Body of pancreas (tissue), 4 donors: ENCODE results near the gene CRB1. TPM values are rescaled to one million over a fixed set of nuclear protein-coding genes. Genes with fewer than 3 reads are reported as not detected.

Experiments
- ATAC-seq: fragments of 150-250 bp; one replicate; pipeline ENCODE4 v1.9.1; 2016
- DNase-seq, 4 donors: peaks; one replicate each; pipeline ENCODE4 v3.0.0-alpha.2; 2019
- H3K27ac ChIP-seq, 4 donors: fragments of 200-600 bp; sonication (generic); 1 replicate in 3 of 4; 2 replicates in 1 of 4; pipeline versions ENCODE4 v1.5.1 to v1.6.1; 2016 to 2019; ENCODE audit warnings: mild to moderate bottlenecking in 1 of 4, mixed read lengths in 1 of 4, moderate library complexity in 1 of 4
- H3K27me3 ChIP-seq, 2 donors: fragments of 200-600 bp; sonication (generic); one replicate each; pipeline ENCODE4 v1.6.0; 2016; ENCODE audit warnings: mild to moderate bottlenecking in 1 of 2
- H3K36me3 ChIP-seq, 2 donors: fragments of 200-600 bp; sonication (generic); replicated peaks in 1 of 2; 2 replicates each; pipeline ENCODE4 v1.5.1; 2016; ENCODE audit warnings: low read depth in 2 of 2; ENCODE audit not compliant: insufficient read depth in 1 of 2
- H3K4me1 ChIP-seq: fragments of 200-600 bp; sonication (generic); one replicate; pipeline ENCODE4 v1.6.0; 2016
- H3K4me3 ChIP-seq, 2 donors: fragments of 200-600 bp; sonication (generic); 1 replicate in 1 of 2; 2 replicates in 1 of 2; pipeline ENCODE4 v1.5.1; 2016 to 2019
- H3K9me3 ChIP-seq, 3 donors: fragments of 200-600 bp; sonication (generic); 1 replicate in 2 of 3; 2 replicates in 1 of 3; pipeline ENCODE4 v1.5.1; 2016
- POLR2A ChIP-seq, 3 donors: fragments of 450-650 bp; IDR thresholded peaks; one replicate each; pipeline ENCODE4 v1.6.1; 2016; ENCODE audit warnings: antibody characterized with exemption in 3 of 3, mild to moderate bottlenecking in 2 of 3
- WGBS, 2 donors: methylation state at CpG; one replicate each; pipeline ENCODE4 v1.1.5; 2017; 5-methylcytosine and 5-hydroxymethylcytosine counted together
- intact Hi-C: fragments of 100-400 bp; cut with DNase I; formaldehyde crosslinking; loops from one replicate; pipeline ENCODE4 v1.15.1; 2023
- total RNA-seq, 2 donors: library from RNA; depleted of rRNA; stranded (reverse); fragments of >200 nt; gene quantifications; one replicate each; pipeline ENCODE4 v1.1.0, GENCODE V29; 2016
- TF ChIP-seq, protein P1 (sequence below), 7 experiments: fragments of 450-650 bp in 4 of 7; fragments of 200-600 bp in 3 of 7; sonication (generic) in 3 of 7; IDR thresholded peaks; one replicate each; pipeline ENCODE4 v1.5.1; 2016 to 2019; ENCODE audit warnings: antibody characterized with exemption in 7 of 7

Gene CRB1
- total RNA-seq, 2 donors from 2014 or later = 0.26 to 10.2 TPM

DNA sequence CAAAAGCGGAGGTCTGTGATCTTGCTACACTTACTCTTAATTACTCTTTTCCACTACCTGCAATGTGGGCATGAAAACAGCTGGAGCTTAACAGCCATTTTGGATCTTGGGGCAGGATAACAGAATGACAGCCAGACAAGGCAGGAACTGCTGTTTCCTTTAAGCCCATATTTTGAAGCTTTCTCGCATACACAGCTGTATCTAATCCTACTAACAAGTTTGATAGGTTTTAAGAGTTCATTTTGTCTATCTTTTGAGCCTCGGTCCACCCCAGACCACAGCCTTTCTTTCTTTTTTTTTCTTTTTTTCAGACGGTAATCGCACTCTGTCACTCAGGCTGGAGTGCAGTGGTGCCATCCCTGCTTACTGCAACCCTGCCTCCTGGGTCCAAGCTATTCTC is 42.4 kb upstream of the CRB1 start:
- ATAC-seq = no peak
- Histone ChIP-seq H3K9me3 (no peaks in the 10 kb centered on the region), H3K4me1 (no peaks in the 10 kb centered on the region), H3K27ac (no peak overlapping the region), H3K4me3 (no peak overlapping the region), H3K36me3 (no peaks in the 10 kb centered on the region), H3K27me3 (no peaks in the 10 kb centered on the region)
- WGBS, 2 donors = 65 to 71% methylated on average over 5 of the region's 5 CpGs
- TF ChIP-seq, protein P1, sequence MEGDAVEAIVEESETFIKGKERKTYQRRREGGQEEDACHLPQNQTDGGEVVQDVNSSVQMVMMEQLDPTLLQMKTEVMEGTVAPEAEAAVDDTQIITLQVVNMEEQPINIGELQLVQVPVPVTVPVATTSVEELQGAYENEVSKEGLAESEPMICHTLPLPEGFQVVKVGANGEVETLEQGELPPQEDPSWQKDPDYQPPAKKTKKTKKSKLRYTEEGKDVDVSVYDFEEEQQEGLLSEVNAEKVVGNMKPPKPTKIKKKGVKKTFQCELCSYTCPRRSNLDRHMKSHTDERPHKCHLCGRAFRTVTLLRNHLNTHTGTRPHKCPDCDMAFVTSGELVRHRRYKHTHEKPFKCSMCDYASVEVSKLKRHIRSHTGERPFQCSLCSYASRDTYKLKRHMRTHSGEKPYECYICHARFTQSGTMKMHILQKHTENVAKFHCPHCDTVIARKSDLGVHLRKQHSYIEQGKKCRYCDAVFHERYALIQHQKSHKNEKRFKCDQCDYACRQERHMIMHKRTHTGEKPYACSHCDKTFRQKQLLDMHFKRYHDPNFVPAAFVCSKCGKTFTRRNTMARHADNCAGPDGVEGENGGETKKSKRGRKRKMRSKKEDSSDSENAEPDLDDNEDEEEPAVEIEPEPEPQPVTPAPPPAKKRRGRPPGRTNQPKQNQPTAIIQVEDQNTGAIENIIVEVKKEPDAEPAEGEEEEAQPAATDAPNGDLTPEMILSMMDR (IDR thresholded peaks at IDR 0.05) = no peak
- TF ChIP-seq POLR2A (IDR thresholded peaks at IDR 0.05) = no peak
- intact Hi-C loops = no loop called here
- no peak for DNase-seq

GRCh38 chr1:197234581-197234980 is 33.5 kb upstream of the CRB1 start:
- intact Hi-C loops = no loop called here
- 65 to 71% methylated on average over 1 of the region's 1 CpG for WGBS, 2 donors
- H3K9me3 ChIP-seq = no peaks in the 10 kb centered on the region

GRCh38 chr1:197235355-197235754 is 32.7 kb upstream of the CRB1 start:
- Histone ChIP-seq H3K27me3 (no peaks in the 10 kb centered on the region), H3K36me3 (no peaks in the 10 kb centered on the region), H3K4me1 (no peaks in the 10 kb centered on the region), H3K27ac (no peak overlapping the region), H3K9me3 (no peaks in the 10 kb centered on the region), H3K4me3 (no peak overlapping the region)
- WGBS, 2 donors = 71 to 73% methylated on average over 2 of the region's 2 CpGs
- TF ChIP-seq, protein P1 (IDR thresholded peaks at IDR 0.05) = no peak
- TF ChIP-seq POLR2A (IDR thresholded peaks at IDR 0.05) = no peak
- no peak for ATAC-seq
- intact Hi-C loops = no loop called here
- no peak for DNase-seq

More at GRCh38 chr1:197234581-197234980, 33.5 kb upstream of the CRB1 start:
- DNase-seq = no peak
- no peaks in the 10 kb centered on the region for H3K36me3 ChIP-seq
- no peak overlapping the region for H3K4me3 ChIP-seq
- no peaks in the 10 kb centered on the region for H3K4me1 ChIP-seq
- TF ChIP-seq, protein P1 (IDR thresholded peaks at IDR 0.05) = no peak
- no peak for TF ChIP-seq POLR2A (IDR thresholded peaks at IDR 0.05)
- no peaks in the 10 kb centered on the region for H3K27me3 ChIP-seq
- no peak overlapping the region for H3K27ac ChIP-seq
- ATAC-seq = no peak

DNA sequence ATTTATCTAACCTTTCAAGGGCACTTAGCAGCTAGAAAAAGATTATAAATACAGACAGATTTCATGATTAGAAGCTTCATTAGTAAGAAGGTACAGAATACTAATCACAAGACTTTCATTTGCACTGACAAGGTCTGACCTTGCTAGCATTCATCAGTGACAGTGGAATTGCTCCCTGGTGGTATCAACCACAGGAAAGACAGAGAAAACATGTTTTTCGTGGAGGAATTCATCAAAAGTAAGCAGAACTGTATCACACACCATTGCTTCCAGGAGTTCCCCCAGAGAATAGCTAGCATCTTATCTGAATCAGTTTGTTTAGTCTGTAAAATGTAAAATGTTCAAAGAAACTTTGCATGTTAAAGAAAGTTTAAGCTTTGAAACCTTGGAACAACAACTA is 20.6 kb upstream of the CRB1 start:
- no peak for DNase-seq
- no peak overlapping the region for H3K4me3 ChIP-seq
- intact Hi-C loops = no loop called here
- H3K36me3 ChIP-seq = no peaks in the 10 kb centered on the region
- no peaks in the 10 kb centered on the region for H3K9me3 ChIP-seq
- no peaks in the 10 kb centered on the region for H3K4me1 ChIP-seq
- ATAC-seq = no peak
- TF ChIP-seq, protein P1 (IDR thresholded peaks at IDR 0.05) = no peak
- no peak for TF ChIP-seq POLR2A (IDR thresholded peaks at IDR 0.05)
- H3K27ac ChIP-seq = no peak overlapping the region
- H3K27me3 ChIP-seq = no peaks in the 10 kb centered on the region
- 24 to 32% methylated on average over 1 of the region's 1 CpG for WGBS, 2 donors

- intact Hi-C loops = no loop called here
- no peak overlapping the region for H3K27ac ChIP-seq
- H3K4me3 ChIP-seq = no peak overlapping the region
- no peaks in the 10 kb centered on the region for H3K9me3 ChIP-seq
- no peak for ATAC-seq
- 59 to 66% methylated on average over 2 of the region's 2 CpGs for WGBS, 2 donors
- H3K36me3 ChIP-seq = no peaks in the 10 kb centered on the region
- no peak for TF ChIP-seq POLR2A (IDR thresholded peaks at IDR 0.05)
- TF ChIP-seq, protein P1 (IDR thresholded peaks at IDR 0.05) = no peak
- DNase-seq = no peak
- H3K27me3 ChIP-seq = no peaks in the 10 kb centered on the region
- no peaks in the 10 kb centered on the region for H3K4me1 ChIP-seq
These were observed 18.7 kb upstream of the CRB1 start for GRCh38 chr1:197249324-197249723.
